Measurements from ENCODE around the gene DYSF. TPM values are rescaled to one million over a fixed set of nuclear protein-coding genes. Genes with fewer than 3 reads are reported as not detected.

DYSF gene
- total RNA-seq, 2 donors from 2014 or later = 1.4 to 3.1 TPM

DNA sequence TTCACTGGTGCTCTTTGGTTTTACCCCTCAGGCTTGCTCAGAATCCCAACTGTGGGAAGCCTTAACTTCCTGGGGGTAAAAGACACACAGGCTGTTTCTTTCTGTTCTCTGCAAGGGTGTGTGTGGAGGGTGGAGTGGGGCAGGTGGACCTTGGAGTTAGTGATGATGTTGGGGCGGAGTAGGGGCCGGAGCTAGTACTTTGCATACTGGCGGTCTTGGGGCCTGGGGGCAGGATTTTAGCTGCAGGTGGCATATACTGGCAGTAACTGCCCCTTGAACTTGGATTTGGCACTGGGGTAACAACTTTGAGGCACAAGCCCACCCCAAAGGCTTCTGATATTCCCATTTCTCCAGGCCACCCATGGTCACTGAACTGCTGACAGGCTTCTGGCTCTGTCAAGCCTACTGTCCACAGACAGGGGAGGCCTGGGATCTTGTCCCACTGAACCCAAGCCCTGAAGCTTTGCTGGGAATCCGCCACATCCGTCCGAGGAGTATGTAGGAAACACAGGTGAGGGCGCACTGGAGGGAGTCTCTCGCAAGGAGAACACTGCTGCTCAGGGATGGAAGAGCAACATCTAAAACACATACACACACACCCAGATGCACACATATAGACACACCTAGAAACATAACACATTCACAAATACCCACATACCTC is 258.9 kb downstream of the DYSF start:
- H3K36me3 ChIP-seq (ENCODE audit: control insufficient read depth, insufficient read depth, low read length) = no peaks in the 10 kb centered on the region
- DNase-seq = no peak
- Mint-ChIP-seq H3K27me3 (ENCODE audit: insufficient read depth) (no peaks in the 10 kb centered on the region), H3K9me3 (no peaks in the 10 kb centered on the region), H3K36me3 (ENCODE audit: low read depth) (no peaks in the 10 kb centered on the region), H3K4me3 (no peak overlapping the region), H3K4me1 (no peaks in the 10 kb centered on the region), H3K27ac (no peak overlapping the region)
- WGBS, 2 experiments (ENCODE audit: insufficient coverage in 1 of 2, insufficient read length in 1 of 2) = 89% methylated on average over 8 of the region's 8 CpGs; no CpG with 5 or more reads in 1 of the 2 experiments
- no peaks in the 10 kb centered on the region for H3K27me3 ChIP-seq (ENCODE audit: control insufficient read depth, insufficient read depth, low read length, poor library complexity, severe bottlenecking)
- no peak overlapping the region for H3K9ac ChIP-seq (ENCODE audit: extremely low read depth, low read length, poor library complexity, severe bottlenecking)
- H3K4me1 ChIP-seq (ENCODE audit: control insufficient read depth, insufficient read depth, low read length) = no peaks in the 10 kb centered on the region
- no peak overlapping the region for H3K27ac ChIP-seq (ENCODE audit: low read depth, low read length)
- H3K4me3 ChIP-seq (ENCODE audit: low read length) = no peak overlapping the region
- TF ChIP-seq CTCF (conservative IDR thresholded peaks at IDR 0.05) = no peak
- no peaks in the 10 kb centered on the region for H3K9me3 ChIP-seq (ENCODE audit: control insufficient read depth, low read length)

DNA sequence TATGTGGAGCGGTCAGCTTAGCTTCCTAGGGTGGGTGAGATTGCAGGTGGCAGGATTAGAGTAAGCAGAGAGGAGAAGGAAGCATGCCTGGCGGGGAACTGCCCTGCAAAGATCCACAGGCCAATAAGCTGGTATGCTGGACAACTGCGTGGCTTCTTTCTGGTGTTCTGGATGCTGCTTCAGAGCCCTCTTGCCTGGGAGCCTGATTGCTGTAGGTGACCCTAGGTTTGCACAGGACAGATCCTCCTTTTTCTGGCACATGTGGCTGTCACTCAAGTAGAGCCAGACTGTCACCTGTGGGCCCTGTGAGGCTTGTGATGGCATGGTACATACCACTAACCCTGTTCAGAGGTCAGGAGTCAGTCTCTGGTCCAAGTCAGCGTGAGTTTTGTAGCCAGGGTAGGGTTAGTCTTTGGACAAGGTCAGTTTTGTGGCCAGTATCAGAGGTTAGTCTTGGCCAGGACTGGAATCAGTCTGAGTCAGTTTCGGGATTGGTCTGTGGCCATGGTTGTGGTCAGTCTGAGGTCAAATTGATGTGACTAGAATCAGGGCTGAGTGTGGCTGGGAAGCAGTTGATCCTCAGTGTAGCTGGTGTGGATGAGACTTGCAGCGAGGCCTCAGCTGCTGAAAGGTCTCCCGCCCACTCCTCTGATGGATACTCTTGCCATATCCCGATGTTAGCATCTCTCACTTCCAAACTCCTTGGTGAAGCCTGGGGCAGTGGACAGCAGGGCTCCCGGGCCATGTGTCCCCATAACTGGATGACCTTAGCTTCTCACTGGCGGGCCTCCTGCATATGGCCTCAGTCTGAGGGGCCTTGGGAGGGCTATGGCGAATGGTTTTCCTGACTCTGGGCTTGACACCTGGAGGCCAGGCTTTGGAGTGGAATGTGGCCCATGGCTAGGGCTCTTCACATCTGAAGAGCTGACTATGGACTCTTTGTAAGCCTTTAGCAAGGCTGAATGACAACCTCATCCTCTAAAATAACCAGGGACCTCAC is 260.5 kb downstream of the DYSF start:
- Mint-ChIP-seq H3K27me3 (ENCODE audit: insufficient read depth) (no peaks in the 10 kb centered on the region), H3K4me1 (no peaks in the 10 kb centered on the region), H3K36me3 (ENCODE audit: low read depth) (no peaks in the 10 kb centered on the region), H3K27ac (no peak overlapping the region), H3K4me3 (no peak overlapping the region), H3K9me3 (no peaks in the 10 kb centered on the region)
- no peak overlapping the region for H3K4me3 ChIP-seq (ENCODE audit: low read length)
- H3K36me3 ChIP-seq (ENCODE audit: control insufficient read depth, insufficient read depth, low read length) = no peaks in the 10 kb centered on the region
- no peak overlapping the region for H3K27ac ChIP-seq (ENCODE audit: low read depth, low read length)
- TF ChIP-seq CTCF (conservative IDR thresholded peaks at IDR 0.05) = no peak
- no peaks in the 10 kb centered on the region for H3K4me1 ChIP-seq (ENCODE audit: control insufficient read depth, insufficient read depth, low read length)
- DNase-seq = no peak
- no peaks in the 10 kb centered on the region for H3K27me3 ChIP-seq (ENCODE audit: control insufficient read depth, insufficient read depth, low read length, poor library complexity, severe bottlenecking)
- no peaks in the 10 kb centered on the region for H3K9me3 ChIP-seq (ENCODE audit: control insufficient read depth, low read length)
- no peak overlapping the region for H3K9ac ChIP-seq (ENCODE audit: extremely low read depth, low read length, poor library complexity, severe bottlenecking)
- WGBS, 2 experiments (ENCODE audit: insufficient coverage in 1 of 2, insufficient read length in 1 of 2) = 90% methylated on average over 8 to 11 of the region's 11 CpGs

GRCh38 chr2:71714601-71715240 is 261.4 kb downstream of the DYSF start:
- Histone ChIP-seq H3K27me3 (ENCODE audit: control insufficient read depth, insufficient read depth, low read length, poor library complexity, severe bottlenecking) (no peaks in the 10 kb centered on the region), H3K9me3 (ENCODE audit: control insufficient read depth, low read length) (no peaks in the 10 kb centered on the region), H3K9ac (ENCODE audit: extremely low read depth, low read length, poor library complexity, severe bottlenecking) (no peak overlapping the region), H3K4me1 (ENCODE audit: control insufficient read depth, insufficient read depth, low read length) (no peaks in the 10 kb centered on the region), H3K27ac (ENCODE audit: low read depth, low read length) (no peak overlapping the region), H3K36me3 (ENCODE audit: control insufficient read depth, insufficient read depth, low read length) (no peaks in the 10 kb centered on the region), H3K4me3 (ENCODE audit: low read length) (no peak overlapping the region)
- 88 to 100% methylated on average over 2 to 4 of the region's 4 CpGs for WGBS, 2 experiments (ENCODE audit: insufficient coverage in 1 of 2, insufficient read length in 1 of 2)
- no peak for TF ChIP-seq CTCF (conservative IDR thresholded peaks at IDR 0.05)
- Mint-ChIP-seq H3K27ac (no peak overlapping the region), H3K4me3 (no peak overlapping the region), H3K36me3 (ENCODE audit: low read depth) (no peaks in the 10 kb centered on the region), H3K9me3 (no peaks in the 10 kb centered on the region), H3K4me1 (no peaks in the 10 kb centered on the region), H3K27me3 (ENCODE audit: insufficient read depth) (no peaks in the 10 kb centered on the region)
- no peak for DNase-seq

All from endodermal cell (in vitro differentiated cells).